IPS-18c (cell line): ENCODE measurements around the gene PRELID1.

Source experiments
- H3K4me3 ChIP-seq: 2 replicates; pipeline ENCODE4 v1.7.0; 2013; ENCODE audit warnings: low read depth, mild to moderate bottlenecking, low read length, moderate library complexity; ENCODE audit not compliant: insufficient read depth
- H3K9me3 ChIP-seq: one replicate; pipeline ENCODE4 v1.6.1; 2013; ENCODE audit warnings: mild to moderate bottlenecking, low read length, moderate library complexity; ENCODE audit not compliant: control insufficient read depth, insufficient read depth

The PRELID1 gene

DNA sequence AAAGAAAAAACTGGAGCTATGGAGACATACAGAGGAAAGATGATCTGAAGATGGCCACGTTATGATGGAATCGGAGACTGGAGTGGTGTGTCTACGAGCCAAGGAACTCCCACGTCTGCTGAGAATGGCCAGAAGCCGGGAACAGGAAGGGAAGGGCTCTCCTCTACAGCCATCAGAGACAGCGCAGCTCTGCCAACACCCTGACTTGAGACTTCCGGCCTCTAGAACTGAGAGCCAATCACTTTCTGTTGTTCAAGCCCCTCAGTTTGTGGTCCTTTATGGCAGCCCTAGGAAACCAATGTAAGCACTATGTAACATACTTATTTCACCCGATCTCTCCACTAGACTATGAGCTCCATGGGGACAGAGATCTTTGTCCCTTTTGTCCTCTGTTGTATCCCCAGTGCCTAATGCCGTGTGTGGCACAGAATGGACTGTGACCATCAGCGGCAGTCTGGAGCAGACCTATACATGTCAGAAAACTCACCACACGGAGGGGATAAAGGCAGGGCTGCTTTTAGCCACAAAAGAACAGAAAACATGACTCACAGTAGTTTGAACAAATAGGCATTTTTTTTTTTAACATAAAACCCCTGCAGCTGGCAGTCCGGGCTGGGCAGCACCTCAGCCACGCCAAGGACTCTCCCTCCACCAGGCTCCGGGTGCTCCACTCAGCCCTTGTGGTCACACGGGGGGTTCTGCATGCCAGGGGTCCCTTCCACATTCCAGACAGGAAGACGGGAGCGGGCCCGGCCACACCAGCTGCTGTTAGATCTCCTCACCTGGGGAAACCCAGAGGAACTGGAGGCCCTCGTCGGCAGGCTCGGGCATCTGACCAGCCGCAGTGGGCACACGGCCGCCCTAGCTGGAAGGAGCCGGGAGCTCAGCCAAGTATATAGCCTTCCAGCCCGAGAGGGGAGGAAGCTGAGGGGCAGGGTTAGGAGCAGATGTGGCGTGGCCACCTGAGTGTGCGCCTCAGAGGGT lies 24.2 kb downstream of the PRELID1 start:
- H3K9me3 ChIP-seq, result no peaks in the 10 kb centered on the region
- H3K4me3 ChIP-seq, result no peak overlapping the region

DNA sequence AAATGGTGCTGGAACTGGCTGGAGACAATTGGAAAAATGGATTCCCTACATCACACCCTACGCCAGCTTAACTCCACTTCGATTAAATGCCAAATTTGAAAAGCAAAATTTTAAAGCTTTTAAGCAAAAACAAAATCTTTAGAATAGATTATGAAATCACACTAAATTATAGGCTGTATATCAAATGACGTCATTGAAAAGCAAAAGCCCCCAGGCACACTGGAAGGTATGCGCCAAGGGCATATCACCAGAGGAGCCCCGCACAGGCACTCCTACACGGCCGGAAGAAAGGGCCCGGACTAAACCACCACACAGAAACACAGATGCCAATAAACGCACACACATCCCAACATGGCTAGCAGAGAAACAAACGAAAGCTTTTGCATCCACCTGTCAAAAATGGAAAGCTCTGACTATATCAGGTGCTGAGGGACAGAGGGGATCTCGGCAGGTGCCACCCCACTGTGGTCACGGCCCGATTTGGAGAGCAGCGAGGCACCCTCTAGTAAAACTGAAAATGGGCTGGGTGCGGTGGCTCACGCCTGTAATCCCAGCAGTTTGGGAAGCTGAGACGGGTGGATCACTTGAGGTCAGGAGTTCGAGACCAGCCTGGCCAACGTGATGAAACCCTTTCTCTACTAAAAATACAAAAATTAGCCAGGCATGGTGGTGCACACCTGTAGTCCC lies 25.1 kb downstream of the PRELID1 start:
- Histone ChIP-seq H3K4me3 (no peak overlapping the region), H3K9me3 (no peaks in the 10 kb centered on the region)

GRCh38 chr5:177329883-177330282 lies 26.3 kb downstream of the PRELID1 start:
- Histone ChIP-seq H3K9me3 (no peaks in the 10 kb centered on the region), H3K4me3 (no peak overlapping the region)

- no peak overlapping the region for H3K4me3 ChIP-seq
- H3K9me3 ChIP-seq, result no peaks in the 10 kb centered on the region
These were observed 27.6 kb downstream of the PRELID1 start for GRCh38 chr5:177330991-177331842.

GRCh38 chr5:177332031-177332895 lies 28.7 kb downstream of the PRELID1 start:
- no peak overlapping the region for H3K4me3 ChIP-seq

GRCh38 chr5:177332896-177333260 lies 29.3 kb downstream of the PRELID1 start:
- Histone ChIP-seq H3K9me3 (no peaks in the 10 kb centered on the region), H3K4me3 (no peak overlapping the region)

More at GRCh38 chr5:177332031-177332895, 28.7 kb downstream of the PRELID1 start:
- no peaks in the 10 kb centered on the region for H3K9me3 ChIP-seq

GRCh38 chr5:177333420-177334154 lies 30.0 kb downstream of the PRELID1 start:
- H3K4me3 ChIP-seq, result no peak overlapping the region
- no peaks in the 10 kb centered on the region for H3K9me3 ChIP-seq

GRCh38 chr5:177334155-177334551 lies 30.6 kb downstream of the PRELID1 start:
- Histone ChIP-seq H3K9me3 (no peaks in the 10 kb centered on the region), H3K4me3 (no peak overlapping the region)

- Histone ChIP-seq H3K9me3 (no peaks in the 10 kb centered on the region), H3K4me3 (no peak overlapping the region)
These were observed 31.4 kb downstream of the PRELID1 start for GRCh38 chr5:177334781-177335700.

DNA sequence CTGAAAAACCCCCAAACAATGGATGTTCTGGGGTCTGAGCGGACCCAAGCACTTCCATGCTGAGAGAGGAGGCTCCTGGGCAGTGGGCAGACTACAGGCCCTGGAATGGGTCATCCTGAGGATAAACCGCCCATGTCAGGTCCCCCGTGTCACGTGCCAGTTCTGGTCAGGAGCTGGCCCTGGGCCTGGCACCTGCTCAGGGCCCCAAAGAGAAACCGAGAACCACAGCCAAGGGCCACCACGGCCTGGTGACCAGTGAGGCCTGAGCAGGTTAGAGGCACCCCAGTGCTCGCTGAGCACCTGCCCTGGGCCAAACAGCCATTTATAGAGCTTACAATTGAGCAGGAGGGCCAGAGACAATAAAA lies 32.1 kb downstream of the PRELID1 start:
- Histone ChIP-seq H3K4me3 (no peak overlapping the region), H3K9me3 (no peaks in the 10 kb centered on the region)

DNA sequence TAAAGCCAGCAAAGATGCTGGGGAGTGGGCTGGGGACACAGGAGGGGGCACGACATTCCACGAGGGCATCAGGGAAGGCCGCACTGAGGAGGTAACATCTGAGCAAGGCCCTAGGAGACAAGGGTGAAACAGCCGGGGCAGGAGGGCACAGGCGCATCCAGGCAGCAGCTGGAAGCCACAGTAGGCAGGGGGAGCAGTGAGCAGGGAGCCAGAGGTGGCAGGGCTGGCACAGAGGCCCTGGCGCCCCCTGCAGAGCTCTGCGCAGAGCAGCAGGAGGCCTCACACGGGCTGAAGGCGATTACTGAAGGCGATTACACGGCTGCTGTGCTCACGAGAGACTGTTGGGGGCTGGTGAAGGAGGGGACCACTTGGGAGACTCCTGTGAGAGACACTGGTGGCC lies 32.5 kb downstream of the PRELID1 start:
- Histone ChIP-seq H3K9me3 (no peaks in the 10 kb centered on the region), H3K4me3 (no peak overlapping the region)

DNA sequence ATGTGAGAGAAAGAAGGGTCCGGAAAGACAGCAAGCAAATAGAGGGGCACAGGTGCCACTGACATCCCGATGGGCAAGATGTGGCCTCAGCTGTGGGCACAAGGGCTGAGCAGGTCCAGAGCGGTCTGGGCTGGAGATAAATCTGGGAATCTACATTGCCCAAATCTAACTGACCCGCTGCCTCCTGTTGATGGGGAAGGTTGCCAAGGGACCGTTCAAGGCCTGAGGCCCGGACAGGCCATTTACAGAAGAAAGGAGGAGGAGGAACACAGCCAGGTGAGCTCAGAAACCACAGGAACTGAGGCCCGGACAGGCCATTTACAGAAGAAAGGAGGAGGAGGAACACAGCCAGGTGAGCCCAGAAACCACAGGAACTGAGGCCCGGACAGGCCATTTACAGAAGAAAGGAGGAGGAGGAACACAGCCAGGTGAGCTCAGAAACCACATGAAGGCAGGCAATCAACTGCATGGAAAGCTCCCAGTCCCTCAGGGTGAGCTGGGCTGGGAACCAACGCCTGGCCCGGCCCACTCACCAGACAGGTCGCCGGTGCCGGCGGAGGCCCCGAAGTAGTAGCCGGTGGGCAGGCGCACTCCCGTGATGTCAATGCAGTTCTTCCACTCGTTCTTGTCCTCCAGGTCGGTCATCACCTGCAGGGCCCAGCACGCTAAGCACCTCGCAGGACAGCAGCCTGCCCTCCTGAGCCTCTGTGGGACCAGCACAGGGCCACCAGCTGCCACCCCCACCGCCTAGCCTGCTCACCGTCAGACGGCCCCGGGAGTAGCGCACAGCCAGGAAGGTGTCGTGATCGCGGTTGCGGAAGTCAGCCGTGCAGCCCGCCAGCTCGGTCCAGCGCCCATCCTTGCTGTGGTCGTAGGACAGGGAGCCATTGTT lies 33.2 kb downstream of the PRELID1 start:
- Histone ChIP-seq H3K4me3 (no peak overlapping the region), H3K9me3 (no peaks in the 10 kb centered on the region)

GRCh38 chr5:177338251-177339106 lies 34.9 kb downstream of the PRELID1 start:
- Histone ChIP-seq H3K9me3 (no peaks in the 10 kb centered on the region), H3K4me3 (no peak overlapping the region)
